GM10266 (cell line): Measurements from ENCODE around the gene CORO2B.

Source experiments
- DNase-seq: peaks from one replicate; pipeline ENCODE4 v3.0.0; 2012; ENCODE audit errors: extremely low spot score
- TF ChIP-seq, protein P1 (sequence below): IDR thresholded peaks from 2 replicates; pipeline ENCODE4 v1.5.1; 2012; ENCODE audit warnings: mild to moderate bottlenecking, low read depth; ENCODE audit not compliant: control insufficient read depth, insufficient read depth; ENCODE audit errors: missing control alignments

Gene CORO2B

DNA sequence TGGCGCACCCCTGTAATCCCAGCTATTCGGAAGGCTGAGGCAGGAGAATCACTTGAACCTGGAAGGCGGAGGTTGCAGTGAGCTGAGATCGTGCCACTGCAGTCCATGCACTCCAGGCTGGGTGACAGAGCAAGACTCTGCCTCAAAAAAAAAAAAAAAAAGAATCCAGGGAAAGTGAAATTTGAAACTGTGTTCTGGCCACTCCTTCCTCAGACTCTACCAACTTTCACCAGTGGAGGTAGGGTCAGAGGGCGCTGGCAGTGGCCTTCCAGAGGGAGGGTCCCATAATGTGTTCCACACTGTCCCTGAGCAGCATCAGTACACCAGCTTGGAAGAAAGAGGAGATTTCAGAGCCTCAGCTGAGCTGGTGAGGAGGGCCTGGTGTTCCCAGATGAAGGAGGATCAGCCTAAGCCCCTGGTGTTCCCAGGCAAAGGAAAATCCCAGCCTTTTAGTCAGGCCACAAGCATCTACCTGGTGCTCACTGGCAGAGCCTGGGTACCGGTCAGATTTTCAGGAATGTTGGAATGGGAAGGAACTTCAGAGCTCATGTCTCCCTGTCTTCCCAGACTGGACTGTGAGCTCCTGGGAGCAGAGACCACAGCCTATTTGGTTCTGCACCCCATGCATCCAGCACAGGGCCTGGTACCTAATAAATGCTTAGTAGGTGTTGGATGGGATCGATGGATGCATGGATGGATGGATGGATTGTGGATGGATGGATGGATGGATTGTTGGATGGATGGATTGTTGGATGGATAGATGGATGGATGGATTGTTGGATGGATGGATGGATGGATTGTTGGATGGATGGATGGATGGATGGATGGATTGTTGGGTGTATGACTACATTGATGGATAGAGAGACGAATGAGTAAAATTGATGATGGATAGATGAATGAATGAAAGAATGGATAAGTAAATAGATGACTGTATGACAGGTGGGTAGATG is 117.9 kb downstream of the CORO2B start:
- TF ChIP-seq, protein P1, sequence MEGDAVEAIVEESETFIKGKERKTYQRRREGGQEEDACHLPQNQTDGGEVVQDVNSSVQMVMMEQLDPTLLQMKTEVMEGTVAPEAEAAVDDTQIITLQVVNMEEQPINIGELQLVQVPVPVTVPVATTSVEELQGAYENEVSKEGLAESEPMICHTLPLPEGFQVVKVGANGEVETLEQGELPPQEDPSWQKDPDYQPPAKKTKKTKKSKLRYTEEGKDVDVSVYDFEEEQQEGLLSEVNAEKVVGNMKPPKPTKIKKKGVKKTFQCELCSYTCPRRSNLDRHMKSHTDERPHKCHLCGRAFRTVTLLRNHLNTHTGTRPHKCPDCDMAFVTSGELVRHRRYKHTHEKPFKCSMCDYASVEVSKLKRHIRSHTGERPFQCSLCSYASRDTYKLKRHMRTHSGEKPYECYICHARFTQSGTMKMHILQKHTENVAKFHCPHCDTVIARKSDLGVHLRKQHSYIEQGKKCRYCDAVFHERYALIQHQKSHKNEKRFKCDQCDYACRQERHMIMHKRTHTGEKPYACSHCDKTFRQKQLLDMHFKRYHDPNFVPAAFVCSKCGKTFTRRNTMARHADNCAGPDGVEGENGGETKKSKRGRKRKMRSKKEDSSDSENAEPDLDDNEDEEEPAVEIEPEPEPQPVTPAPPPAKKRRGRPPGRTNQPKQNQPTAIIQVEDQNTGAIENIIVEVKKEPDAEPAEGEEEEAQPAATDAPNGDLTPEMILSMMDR = no peak
- no peak for DNase-seq

DNA sequence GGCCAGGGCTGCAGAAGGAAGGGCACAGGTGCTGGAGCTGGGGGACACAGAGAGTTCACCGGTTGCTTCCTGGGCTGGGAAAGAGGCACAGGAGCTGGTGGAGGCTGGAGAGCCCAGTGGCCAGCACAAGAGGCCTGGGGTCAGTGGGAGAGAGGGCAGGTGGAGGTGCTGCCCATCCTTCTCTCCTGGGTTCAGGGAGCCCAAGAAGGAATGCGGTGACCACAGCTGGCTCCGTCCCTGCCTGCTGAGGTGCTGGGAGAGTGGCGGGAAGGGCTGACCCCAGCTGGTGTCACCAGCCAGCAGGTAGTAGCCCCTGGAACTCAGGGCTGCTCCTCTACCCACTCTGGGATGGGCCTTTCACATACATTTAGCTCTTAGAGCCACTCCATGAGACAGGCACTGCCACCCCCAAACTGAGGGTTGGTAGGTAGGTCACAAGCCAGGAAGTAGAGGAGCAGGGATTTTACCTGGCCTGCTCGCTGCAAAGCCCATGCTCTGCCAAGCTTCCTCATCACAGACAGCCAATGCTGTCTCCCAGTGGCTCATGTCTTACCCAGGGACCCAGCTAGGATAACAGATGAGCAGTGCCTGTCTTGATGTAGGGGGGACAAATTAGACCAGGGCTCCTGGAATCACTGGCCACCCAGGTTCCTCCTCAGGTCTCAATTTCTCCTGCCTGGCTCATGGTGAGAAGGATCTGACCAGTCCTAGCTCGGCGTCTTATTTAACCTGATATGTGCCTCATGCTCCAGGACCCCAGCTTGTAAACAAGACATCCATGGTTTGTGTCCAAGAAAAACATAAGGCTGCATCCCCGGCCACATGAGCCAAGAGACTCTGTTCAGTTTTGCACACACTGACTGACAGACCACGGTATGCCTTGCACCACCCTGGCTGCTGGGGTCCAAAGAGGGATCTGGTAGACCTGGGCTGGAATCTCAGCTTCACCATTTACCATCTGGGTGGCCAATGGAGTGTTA is 119.2 kb downstream of the CORO2B start:
- TF ChIP-seq, protein P1 = no peak
- DNase-seq = no peak

DNA sequence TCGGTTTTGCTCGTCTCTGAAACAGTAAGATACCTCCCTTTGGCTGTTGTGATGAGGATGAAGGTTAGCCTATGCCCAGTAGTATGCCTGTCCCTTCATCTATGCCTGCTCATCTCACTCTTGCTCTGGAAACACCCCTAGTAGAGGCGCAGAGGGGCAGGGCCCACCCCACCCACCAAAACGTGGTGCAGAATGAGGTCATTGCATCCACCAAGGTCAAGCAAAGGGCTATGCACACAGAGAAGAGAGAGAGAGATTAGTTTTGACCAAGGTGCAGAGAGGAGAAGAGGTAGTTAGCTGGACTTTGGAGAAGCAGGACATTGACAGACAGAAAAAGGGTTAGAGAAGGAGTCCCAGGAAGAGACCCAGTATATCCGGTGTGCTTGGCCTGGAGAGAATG is 119.9 kb downstream of the CORO2B start:
- TF ChIP-seq, protein P1 = no peak
- no peak for DNase-seq

DNA sequence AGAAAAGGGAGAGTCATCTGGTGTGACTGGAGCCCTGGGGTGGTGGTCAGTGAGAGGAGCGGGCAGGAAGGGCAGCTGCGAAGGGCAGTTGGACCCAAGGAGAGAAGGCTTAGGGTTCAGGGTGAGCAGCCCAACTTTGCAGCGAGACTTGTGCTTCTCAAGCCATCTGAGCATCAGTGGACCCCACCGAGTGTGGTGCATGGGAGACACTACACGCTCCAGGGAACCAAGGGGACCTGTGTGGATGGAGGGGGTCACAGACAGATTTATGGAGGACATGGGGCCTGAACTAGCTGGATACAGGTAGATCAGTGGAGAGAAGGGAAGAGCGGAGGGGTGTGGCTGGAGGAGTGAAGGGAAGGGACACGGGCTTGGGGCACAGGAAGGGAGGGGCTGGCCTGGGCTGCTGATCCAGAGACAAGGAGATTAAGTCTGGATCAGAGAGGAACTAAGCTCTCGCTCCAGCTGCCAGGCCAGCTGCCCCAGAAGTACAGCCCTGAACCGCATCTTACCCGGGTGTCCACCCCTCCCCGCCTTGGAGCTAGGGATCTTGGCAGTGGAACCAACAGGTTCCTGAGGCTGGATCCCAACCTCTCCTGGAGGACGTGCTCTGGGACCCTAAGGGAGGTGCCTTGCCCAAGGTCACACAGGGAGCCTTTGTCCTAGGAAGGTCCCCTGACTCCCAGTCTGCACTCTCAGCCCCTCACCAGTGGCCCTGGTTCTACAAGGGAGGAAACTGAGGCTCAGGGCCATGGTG is 120.5 kb downstream of the CORO2B start:
- no peak for DNase-seq
- TF ChIP-seq, protein P1 = no peak

DNA sequence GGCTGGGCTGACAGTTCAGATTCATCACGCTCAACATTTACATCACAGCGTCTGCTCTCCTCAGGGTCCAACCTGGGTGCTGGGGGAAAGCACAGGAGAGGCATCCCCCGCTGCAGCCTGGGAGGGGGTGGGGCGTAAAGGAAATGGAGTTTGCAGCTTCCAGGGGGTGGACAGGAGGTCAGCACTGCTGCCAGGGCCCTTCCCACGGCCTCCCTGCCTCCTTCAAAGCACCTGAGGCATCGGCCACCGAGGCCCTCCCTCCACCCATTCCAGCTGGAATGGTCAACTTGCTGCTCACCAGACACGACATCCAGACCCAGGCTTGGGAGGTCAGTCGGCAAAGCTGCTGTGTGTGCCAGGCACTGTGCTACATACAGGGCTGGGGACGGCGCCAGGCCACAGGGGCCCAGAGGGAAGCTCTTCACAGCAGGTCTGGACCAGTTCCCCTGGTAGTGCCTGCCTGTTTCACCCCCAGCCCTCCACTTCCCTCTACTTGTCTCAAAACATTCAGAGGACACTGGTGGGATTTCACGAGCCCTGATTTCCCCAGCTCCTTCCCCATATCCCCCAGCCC is 121.2 kb downstream of the CORO2B start:
- DNase-seq = no peak
- TF ChIP-seq, protein P1 = no peak

DNA sequence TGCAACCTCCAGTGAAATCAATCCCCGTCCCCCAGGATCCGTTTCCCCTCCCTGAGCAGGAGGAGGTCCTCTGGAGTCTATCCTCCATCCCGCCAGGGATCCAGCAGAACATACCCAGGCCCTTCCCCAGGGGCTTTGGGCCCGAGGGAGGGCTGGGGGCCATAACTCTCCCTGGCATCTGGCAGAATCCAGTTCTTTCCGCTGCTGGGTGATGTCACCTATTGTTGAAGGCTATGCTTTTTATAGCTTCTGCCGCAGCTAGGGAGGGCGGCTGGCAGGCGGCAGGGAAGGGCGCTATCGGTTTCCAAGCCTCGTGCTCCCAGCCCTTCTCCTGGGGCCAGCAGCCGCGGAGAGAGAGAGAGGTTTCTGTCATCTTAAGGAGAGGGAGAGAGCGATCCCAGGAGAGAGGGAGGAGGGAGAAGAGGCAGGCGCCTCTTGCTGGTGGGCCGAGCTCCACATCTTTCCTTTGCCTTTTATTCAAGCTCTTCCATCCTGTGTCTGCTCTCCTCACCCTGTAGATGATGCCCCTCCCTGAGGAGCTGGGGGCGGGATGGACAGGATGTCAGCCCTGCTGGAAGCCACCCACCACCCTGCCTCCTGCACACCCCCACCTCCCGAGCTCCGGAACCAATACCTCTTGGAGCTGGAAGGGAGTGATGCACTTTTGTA is 121.8 kb downstream of the CORO2B start:
- DNase-seq = no peak

More for the DNA sequence above, 121.8 kb downstream of the CORO2B start:
- TF ChIP-seq, protein P1 = no peak
